ENCODE results near the gene BCAP31. TPM values are rescaled to one million over a fixed set of nuclear protein-coding genes. Genes with fewer than 3 reads are reported as not detected.
"Not testable (repeated sequence)": the region's sequence is repeated elsewhere in the genome, so short reads cannot be mapped to it uniquely, and the experiment has no call there.

Gene BCAP31
- total and polyA plus RNA-seq, 2 donors (not counting 1 experiment from before 2014, with no cell fraction given) = 59.5 to 117 TPM

DNA sequence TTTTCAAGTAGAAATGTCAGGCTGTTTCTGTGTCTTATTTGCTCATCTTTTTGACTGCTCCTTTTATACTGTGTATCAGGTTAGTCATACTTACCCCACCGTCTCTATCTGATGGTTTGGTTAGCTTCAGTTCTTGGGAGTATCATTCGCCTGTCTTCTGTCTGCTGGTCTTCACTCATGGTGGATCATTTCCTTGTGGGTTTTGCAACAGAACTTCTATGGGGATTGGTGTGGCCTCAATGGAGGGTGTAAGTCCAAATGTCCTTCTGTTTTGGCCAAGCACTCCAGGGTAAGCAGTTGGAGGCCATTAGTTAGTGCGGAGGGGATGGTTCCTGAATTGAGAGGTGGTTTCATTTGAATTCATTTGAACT is 7.6 kb upstream of the BCAP31 start:
- Histone ChIP-seq H3K36me3 (replicated peaks in 1 of 2; ENCODE audit: control extremely low read depth in 1 of 2, control insufficient read depth in 1 of 2, extremely low read depth in 1 of 2, insufficient read depth in 2 of 2, low read length in 1 of 2) (peaks cover 0 to 20% of the 10 kb centered on the region in 2 experiments), H3K27ac (ENCODE audit: low read length in 2 of 2) (no peak overlapping the region), H3K4me1 (ENCODE audit: control insufficient read depth in 2 of 2, insufficient read depth in 2 of 2, low read length in 2 of 2) (peaks cover 14 to 24% of the 10 kb centered on the region in 2 donors), H3K27me3 (replicated peaks in 1 of 4; ENCODE audit: control extremely low read depth in 1 of 4, control insufficient read depth in 3 of 4, insufficient read depth in 4 of 4, low read length in 3 of 4) (no peaks in the 10 kb centered on the region), H3K4me2 (replicated peaks; ENCODE audit: low read depth, low read length, poor library complexity, severe bottlenecking) (no peak overlapping the region), H3K9me3 (ENCODE audit: control extremely low read depth in 1 of 3, control insufficient read depth in 2 of 3, insufficient read depth in 1 of 3, low read length in 2 of 3) (peaks cover 0 to 3% (median 0%) of the 10 kb centered on the region in 3 donors), H4K20me1 (ENCODE audit: control insufficient read depth, insufficient read depth, low read length, poor library complexity, severe bottlenecking) (no peaks in the 10 kb centered on the region), H3K4me3 (ENCODE audit: control extremely low read depth in 1 of 5, extremely low read depth in 1 of 5, insufficient read depth in 1 of 5, low read depth in 2 of 5, low read length in 4 of 5) (no peak overlapping the region), H2AFZ (ENCODE audit: insufficient read depth, low read depth, low read length, poor library complexity, severe bottlenecking) (no peak overlapping the region), H3K9ac (ENCODE audit: low read length) (no peak overlapping the region), H3K79me2 (ENCODE audit: control insufficient read depth, insufficient read depth, low read length) (peaks cover 52% of the 10 kb centered on the region)
- H3K4me1 Mint-ChIP-seq = peaks cover 37% of the 10 kb centered on the region
- H3K27me3 Mint-ChIP-seq = no peaks in the 10 kb centered on the region
- ChIA-PET POLR2A (no interaction called here), CTCF (no interaction called here)
- intact Hi-C loops (cut with micrococcal nuclease) = no loop called here
- TF ChIP-seq EZH2 (IDR thresholded peaks at IDR 0.05; ENCODE audit: borderline replicate concordance, insufficient read depth, low read depth, low read length, poor library complexity, severe bottlenecking) = no peak
- TF ChIP-seq CTCF (IDR thresholded peaks at IDR 0.05) = no peak
- no peak for DNase-seq
- no peak overlapping the region for H3K27ac Mint-ChIP-seq
- WGBS (ENCODE audit: insufficient coverage) = 100% methylated on average over 2 of the region's 3 CpGs
- H3K4me3 Mint-ChIP-seq = no peak overlapping the region
- no peak for ATAC-seq (ENCODE audit: low read depth)
- H3K9me3 Mint-ChIP-seq (ENCODE audit: insufficient read depth) = no peaks in the 10 kb centered on the region

GRCh38 chrX:153731117-153731844 is 7.1 kb upstream of the BCAP31 start:
- Histone ChIP-seq H3K27me3 (replicated peaks in 1 of 4; ENCODE audit: control extremely low read depth in 1 of 4, control insufficient read depth in 3 of 4, insufficient read depth in 4 of 4, low read length in 3 of 4) (no peaks in the 10 kb centered on the region), H3K4me3 (ENCODE audit: control extremely low read depth in 1 of 5, extremely low read depth in 1 of 5, insufficient read depth in 1 of 5, low read depth in 2 of 5, low read length in 4 of 5) (no peak overlapping the region), H3K9me3 (ENCODE audit: control extremely low read depth in 1 of 3, control insufficient read depth in 2 of 3, insufficient read depth in 1 of 3, low read length in 2 of 3) (peaks cover 0 to 3% (median 0%) of the 10 kb centered on the region in 3 donors), H3K4me2 (replicated peaks; ENCODE audit: low read depth, low read length, poor library complexity, severe bottlenecking) (no peak overlapping the region), H3K4me1 (ENCODE audit: control insufficient read depth in 2 of 2, insufficient read depth in 2 of 2, low read length in 2 of 2) (peaks cover 19 to 28% of the 10 kb centered on the region in 2 donors), H3K27ac (ENCODE audit: low read length in 2 of 2) (no peak overlapping the region), H3K79me2 (ENCODE audit: control insufficient read depth, insufficient read depth, low read length) (peaks cover 52% of the 10 kb centered on the region), H4K20me1 (ENCODE audit: control insufficient read depth, insufficient read depth, low read length, poor library complexity, severe bottlenecking) (no peaks in the 10 kb centered on the region), H3K9ac (ENCODE audit: low read length) (no peak overlapping the region), H3K36me3 (replicated peaks in 1 of 2; ENCODE audit: control extremely low read depth in 1 of 2, control insufficient read depth in 1 of 2, extremely low read depth in 1 of 2, insufficient read depth in 2 of 2, low read length in 1 of 2) (peaks cover 0 to 17% of the 10 kb centered on the region in 2 experiments), H2AFZ (ENCODE audit: insufficient read depth, low read depth, low read length, poor library complexity, severe bottlenecking) (no peak overlapping the region)
- DNase-seq (no peak), ATAC-seq (ENCODE audit: low read depth) (no peak)
- no peaks in the 10 kb centered on the region for H3K9me3 Mint-ChIP-seq (ENCODE audit: insufficient read depth)
- H3K27me3 Mint-ChIP-seq = no peaks in the 10 kb centered on the region
- ChIA-PET CTCF (no interaction called here), POLR2A (no interaction called here)
- no CpG with 5 or more reads among the region's 6 CpGs for WGBS (ENCODE audit: insufficient coverage)
- intact Hi-C loops (cut with micrococcal nuclease) = no loop called here
- H3K4me3 Mint-ChIP-seq = no peak overlapping the region
- TF ChIP-seq CTCF (IDR thresholded peaks at IDR 0.05) (no peak), EZH2 (IDR thresholded peaks at IDR 0.05; ENCODE audit: borderline replicate concordance, insufficient read depth, low read depth, low read length, poor library complexity, severe bottlenecking) (no peak)
- peaks cover 40% of the 10 kb centered on the region for H3K4me1 Mint-ChIP-seq
- no peak overlapping the region for H3K27ac Mint-ChIP-seq

DNA sequence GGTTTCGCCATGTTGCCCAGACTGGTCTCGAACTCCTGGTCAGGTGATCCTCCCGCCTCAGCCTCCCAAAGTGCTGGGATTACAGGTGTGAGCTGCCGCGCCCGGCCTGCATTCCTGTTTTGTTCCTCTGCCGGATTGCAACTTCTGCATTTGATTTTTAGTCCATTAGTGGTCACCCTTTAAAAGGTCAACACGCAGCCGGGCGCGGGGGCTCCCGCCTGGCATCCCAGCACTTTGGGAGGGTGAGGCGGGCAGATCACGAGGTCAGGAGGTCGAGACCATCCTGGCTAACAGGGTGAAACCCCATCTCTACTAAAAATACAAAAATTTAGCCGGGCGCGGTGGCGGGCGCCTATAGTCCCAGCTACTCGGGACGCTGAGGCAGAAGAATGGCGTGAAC is 5.9 kb upstream of the BCAP31 start:
- H3K27me3 ChIP-seq (replicated peaks in 1 of 4; ENCODE audit: control extremely low read depth in 1 of 4, control insufficient read depth in 3 of 4, insufficient read depth in 4 of 4, low read length in 3 of 4); H3K27me3 Mint-ChIP-seq; DNase-seq; H3K27ac Mint-ChIP-seq; H3K9me3 Mint-ChIP-seq (ENCODE audit: insufficient read depth); H2AFZ ChIP-seq (ENCODE audit: insufficient read depth, low read depth, low read length, poor library complexity, severe bottlenecking); CTCF ChIA-PET; H3K4me3 Mint-ChIP-seq; H3K27ac ChIP-seq (ENCODE audit: low read length in 2 of 2); intact Hi-C loops (cut with micrococcal nuclease); H4K20me1 ChIP-seq (ENCODE audit: control insufficient read depth, insufficient read depth, low read length, poor library complexity, severe bottlenecking); H3K4me2 ChIP-seq (replicated peaks; ENCODE audit: low read depth, low read length, poor library complexity, severe bottlenecking); H3K9me3 ChIP-seq (ENCODE audit: control extremely low read depth in 1 of 3, control insufficient read depth in 2 of 3, insufficient read depth in 1 of 3, low read length in 2 of 3); POLR2A ChIA-PET; ATAC-seq (ENCODE audit: low read depth); H3K9ac ChIP-seq (ENCODE audit: low read length); H3K4me3 ChIP-seq (ENCODE audit: control extremely low read depth in 1 of 5, extremely low read depth in 1 of 5, insufficient read depth in 1 of 5, low read depth in 2 of 5, low read length in 4 of 5): not testable (repeated sequence)
- 98% methylated on average over 9 of the region's 23 CpGs for WGBS (ENCODE audit: insufficient coverage)
- Histone ChIP-seq H3K36me3 (replicated peaks in 1 of 2; ENCODE audit: control extremely low read depth in 1 of 2, control insufficient read depth in 1 of 2, extremely low read depth in 1 of 2, insufficient read depth in 2 of 2, low read length in 1 of 2) (peaks cover 0 to 14% of the 10 kb centered on the region in 2 experiments), H3K79me2 (ENCODE audit: control insufficient read depth, insufficient read depth, low read length) (peaks cover 55% of the 10 kb centered on the region), H3K4me1 (ENCODE audit: control insufficient read depth in 2 of 2, insufficient read depth in 2 of 2, low read length in 2 of 2) (peaks cover 27 to 33% of the 10 kb centered on the region in 2 donors)
- peaks cover 41% of the 10 kb centered on the region for H3K4me1 Mint-ChIP-seq
